Spleen (tissue), 7 donors: Measurements from ENCODE around the gene NFIA.

ENCODE experiments used
- POLR2A ChIP-seq, 3 donors: fragments of 450-650 bp; IDR thresholded peaks; one replicate each; pipeline ENCODE4 v1.5.1; 2017; ENCODE audit warnings: antibody characterized with exemption in 3 of 3, mild to moderate bottlenecking in 1 of 3
- TF ChIP-seq, protein P1 (sequence below), 11 experiments: fragments of 200-600 bp in 7 of 11; fragments of 450-650 bp in 4 of 11; sonication (generic) in 4 of 11; IDR thresholded peaks in 8 of 11; conservative IDR thresholded peaks in 3 of 11; 1 replicate in 7 of 11; 2 replicates in 4 of 11; pipeline versions ENCODE4 v1.4.0 to v1.8.0; 2016 to 2021; ENCODE audit warnings: antibody characterized with exemption in 11 of 11, inconsistent platforms in 4 of 11, mild to moderate bottlenecking in 1 of 11
- donor health status: DM: no; HTN: no; CAD: no; lungs with moderate emphysema.
- donor health status: DM: no; HTN: no; CAD: no.
- donor health status: DM: no; HTN: no; CAD: no.

DNA sequence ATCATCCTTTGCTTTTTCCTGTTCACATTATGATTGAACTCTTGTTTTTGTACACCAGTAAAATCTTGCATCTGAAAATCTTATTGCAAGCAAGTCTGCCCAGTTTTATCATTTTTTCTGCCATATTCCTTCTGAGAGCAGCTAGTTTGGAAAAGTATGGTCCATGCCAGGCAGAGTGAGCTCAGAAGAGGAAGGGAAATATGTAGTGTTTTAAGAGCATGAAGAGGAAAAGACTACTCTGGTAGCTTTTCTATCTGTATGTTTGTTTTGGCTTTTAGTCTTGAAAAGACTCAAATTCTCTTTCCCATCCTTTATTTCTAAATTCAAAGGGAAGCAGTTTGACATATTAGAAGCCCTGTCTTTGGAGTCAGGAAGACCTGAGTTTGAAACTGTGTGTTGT is 125.8 kb downstream of the NFIA start:
- TF ChIP-seq, protein P1, sequence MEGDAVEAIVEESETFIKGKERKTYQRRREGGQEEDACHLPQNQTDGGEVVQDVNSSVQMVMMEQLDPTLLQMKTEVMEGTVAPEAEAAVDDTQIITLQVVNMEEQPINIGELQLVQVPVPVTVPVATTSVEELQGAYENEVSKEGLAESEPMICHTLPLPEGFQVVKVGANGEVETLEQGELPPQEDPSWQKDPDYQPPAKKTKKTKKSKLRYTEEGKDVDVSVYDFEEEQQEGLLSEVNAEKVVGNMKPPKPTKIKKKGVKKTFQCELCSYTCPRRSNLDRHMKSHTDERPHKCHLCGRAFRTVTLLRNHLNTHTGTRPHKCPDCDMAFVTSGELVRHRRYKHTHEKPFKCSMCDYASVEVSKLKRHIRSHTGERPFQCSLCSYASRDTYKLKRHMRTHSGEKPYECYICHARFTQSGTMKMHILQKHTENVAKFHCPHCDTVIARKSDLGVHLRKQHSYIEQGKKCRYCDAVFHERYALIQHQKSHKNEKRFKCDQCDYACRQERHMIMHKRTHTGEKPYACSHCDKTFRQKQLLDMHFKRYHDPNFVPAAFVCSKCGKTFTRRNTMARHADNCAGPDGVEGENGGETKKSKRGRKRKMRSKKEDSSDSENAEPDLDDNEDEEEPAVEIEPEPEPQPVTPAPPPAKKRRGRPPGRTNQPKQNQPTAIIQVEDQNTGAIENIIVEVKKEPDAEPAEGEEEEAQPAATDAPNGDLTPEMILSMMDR (IDR thresholded peaks at IDR 0.05 in 8 of 11, conservative IDR thresholded peaks at IDR 0.05 in 3 of 11), result no peak
- no peak for TF ChIP-seq POLR2A (IDR thresholded peaks at IDR 0.05)
